GM21423 (cell line): ENCODE results near the gene ABCD1.

Source experiments
- ATAC-seq: cut with Tn5 transposase; IDR thresholded peaks from one replicate; pipeline ENCODE4 v1.9.1; 2021; ENCODE audit warnings: mild to moderate bottlenecking, moderate library complexity; ENCODE audit not compliant: unreplicated experiment

ABCD1 gene

DNA sequence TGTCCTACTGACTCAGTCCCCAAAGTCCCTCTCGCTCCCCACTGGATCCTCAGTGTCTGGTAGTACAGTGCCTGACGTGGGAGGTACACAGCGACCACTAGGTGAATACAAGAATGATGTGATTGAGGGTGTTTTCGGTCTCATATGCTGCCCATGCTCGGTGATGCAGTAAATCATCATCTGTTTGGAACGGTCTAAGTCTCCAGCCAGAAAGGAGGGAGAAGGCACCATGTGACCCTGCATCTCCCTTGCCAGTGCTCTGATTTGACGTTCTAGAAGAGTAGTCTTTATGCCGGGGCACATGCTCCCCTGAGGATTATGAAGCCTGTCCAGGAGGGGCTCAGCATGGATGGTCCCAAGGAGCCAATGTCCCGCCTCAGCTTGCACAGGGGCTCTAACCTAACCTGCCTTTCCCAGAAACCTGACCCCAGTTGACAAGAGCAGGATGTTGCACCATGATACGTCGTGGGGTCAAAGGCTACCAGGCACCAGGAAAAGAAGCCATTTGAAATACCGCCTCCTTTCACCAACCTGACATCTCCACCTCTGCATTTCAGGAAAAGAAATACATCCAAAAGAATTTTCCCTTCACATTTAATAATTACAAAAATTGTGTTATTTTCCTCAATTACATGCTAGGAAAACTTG, 25.6 kb downstream of the ABCD1 start:
- ATAC-seq = no peak

- ATAC-seq = no peak
Observed at GRCh38 chrX:153755136-153755535, 30.5 kb downstream of the ABCD1 start.

DNA sequence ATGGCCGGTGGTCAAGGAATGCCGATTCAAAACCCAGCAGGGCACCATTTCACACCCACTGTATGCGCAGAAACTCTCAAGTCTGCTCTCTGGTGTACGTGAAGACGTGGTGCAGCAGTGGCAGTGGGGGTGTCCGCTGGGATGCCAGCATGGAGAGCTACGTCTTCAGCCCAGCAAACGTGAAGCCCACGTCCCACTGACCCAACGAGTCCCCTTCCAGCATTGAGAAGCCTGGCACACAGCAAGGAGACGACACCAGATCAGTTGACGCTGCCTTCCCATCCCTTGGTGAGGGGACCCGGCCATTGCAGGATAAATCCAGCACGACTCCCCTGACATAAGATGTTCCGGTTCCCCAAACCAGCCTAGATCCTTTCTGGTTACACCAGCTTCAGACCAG, 37.2 kb downstream of the ABCD1 start:
- no peak for ATAC-seq

DNA sequence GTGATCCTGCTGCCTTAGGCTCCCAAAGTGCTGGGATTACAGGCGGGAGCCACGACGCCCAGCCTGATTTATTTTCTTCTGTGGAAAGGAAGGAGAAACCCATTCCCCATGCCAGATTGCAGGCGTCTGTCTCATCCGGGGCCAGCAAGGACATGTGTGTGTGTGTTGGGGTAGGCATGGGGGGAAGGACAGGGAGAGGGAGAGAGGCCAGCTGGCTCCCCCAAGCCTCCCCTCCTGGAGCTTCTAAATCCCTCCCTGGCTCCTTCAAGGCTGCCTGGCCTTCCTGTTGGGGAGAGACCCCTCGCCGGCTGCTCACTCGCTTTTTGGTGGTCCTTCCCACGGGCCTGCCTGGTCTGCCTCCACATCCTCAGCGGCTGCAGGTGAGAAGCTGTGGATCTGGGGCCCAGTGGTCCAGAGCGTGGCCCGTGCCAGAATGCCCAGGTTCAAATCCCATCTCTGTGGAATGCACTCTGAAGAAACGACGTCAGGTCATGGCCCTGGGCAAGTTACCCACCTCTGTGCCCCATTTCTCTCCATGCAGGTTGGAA, 38.0 kb downstream of the ABCD1 start:
- ATAC-seq = no peak

DNA sequence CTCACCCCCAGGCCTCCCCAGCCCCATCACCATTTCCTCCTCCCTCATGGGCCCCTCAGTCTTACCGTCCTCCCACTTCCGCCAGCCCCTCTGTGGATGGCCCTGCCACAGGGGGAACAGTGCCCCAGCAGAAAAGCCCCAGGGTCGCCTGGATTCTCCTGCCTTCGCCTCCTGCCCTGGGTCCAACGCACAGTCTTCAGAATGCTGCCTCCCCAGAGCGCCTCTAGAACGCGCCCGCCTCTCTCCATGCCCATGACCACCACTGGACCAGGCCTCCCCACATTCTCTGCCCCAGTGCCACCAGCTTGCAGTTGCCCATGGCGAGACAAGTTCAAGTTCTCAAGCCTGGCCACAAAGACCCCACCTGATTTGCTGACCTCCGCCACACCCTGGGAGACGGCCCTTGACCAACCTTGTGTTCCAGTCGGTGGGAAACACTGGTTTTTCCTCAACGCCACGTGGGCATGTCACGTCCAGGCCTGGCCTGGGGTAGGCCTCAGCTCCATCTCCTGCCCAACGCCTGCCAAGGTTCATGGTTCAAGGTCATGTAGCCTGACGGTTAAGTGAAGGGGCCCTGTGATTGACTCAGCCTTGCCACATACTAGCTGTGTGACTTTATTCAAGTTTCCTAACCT, 38.8 kb downstream of the ABCD1 start:
- no peak for ATAC-seq

GRCh38 chrX:153763989-153764755, 39.5 kb downstream of the ABCD1 start, which contains the start of gene PLXNB3:
Gene PLXNB3 (plus strand): TSS chrX:153764249. CDS start chrX:153765536, 1,287 bp downstream.
- no peak for ATAC-seq

GRCh38 chrX:153764786-153765137, 40.1 kb downstream of the ABCD1 start:
- no peak for ATAC-seq

GRCh38 chrX:153765138-153766079, 40.8 kb downstream of the ABCD1 start:
- ATAC-seq = no peak

GRCh38 chrX:153766098-153766817, 41.6 kb downstream of the ABCD1 start:
- ATAC-seq = no peak

- ATAC-seq = no peak
Observed at GRCh38 chrX:153766871-153767673, 42.4 kb downstream of the ABCD1 start.

GRCh38 chrX:153767674-153768055, 43.0 kb downstream of the ABCD1 start:
- no peak for ATAC-seq

GRCh38 chrX:153768311-153769157, 43.9 kb downstream of the ABCD1 start:
- no peak for ATAC-seq

DNA sequence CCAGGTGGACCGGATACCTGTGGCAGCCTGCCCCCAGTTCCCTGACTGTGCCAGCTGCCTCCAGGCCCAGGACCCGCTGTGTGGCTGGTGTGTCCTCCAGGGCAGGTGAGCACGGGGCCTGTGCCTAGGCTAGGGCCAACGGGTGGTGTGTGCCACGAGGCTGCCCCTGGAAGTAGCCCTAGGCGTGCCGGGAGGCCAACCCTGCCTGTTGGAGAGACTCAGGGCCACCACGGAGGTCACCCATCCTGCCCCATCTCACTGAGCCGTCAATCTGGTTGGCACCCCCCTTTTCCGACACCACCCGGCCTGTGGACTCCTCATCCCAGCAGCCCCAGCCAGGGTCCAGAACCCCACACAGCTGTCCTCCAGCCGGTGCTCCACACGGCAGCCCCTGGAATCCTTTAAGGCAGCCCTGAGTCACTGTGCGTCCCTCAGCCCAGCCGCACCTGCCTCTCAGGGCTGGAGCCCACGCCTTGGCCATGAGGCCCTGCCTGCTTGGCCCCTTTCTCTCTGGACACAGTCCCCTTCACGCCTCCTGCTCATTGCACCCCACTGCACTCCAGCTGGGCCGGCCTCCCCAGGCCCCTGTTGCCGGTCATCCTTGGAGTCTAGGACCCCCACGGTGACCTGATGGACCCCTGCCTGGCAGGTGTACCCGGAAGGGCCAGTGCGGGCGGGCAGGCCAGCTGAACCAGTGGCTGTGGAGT, 44.7 kb downstream of the ABCD1 start:
- ATAC-seq = no peak

DNA sequence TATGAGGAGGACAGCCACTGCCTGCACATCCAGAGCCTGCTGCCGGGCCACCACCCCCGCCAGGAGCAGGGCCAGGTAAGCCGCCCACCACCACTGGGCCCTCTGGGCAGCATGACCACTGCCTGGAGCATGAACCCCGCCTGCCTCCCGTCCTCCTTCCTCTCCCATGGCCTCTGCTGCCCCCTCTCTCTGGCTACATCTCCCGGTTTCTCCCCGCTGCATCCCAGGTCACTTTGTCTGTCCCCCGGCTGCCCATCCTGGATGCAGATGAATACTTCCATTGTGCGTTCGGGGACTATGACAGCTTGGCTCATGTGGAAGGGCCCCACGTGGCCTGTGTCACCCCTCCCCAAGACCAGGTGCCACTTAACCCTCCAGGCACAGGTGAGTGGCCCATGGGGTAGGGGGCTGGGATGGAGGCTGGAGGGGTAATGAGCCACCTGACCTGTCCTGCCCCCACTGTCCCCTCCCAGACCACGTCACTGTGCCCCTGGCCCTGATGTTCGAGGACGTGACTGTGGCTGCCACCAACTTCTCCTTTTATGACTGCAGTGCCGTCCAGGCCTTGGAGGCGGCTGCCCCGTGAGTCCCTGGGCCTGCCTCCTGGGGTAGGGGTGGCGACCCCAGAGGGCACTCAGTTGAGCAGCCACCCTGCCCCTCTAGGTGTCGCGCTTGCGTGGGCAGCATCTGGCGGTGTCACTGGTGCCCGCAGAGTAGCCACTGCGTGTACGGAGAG, 45.4 kb downstream of the ABCD1 start:
- ATAC-seq = no peak

- no peak for ATAC-seq
Observed at GRCh38 chrX:153770601-153771414, 46.2 kb downstream of the ABCD1 start.
